Endothelial cell of umbilical vein (primary cell): ENCODE measurements around the gene OSTC. TPM values are rescaled to one million over a fixed set of nuclear protein-coding genes. Genes with fewer than 3 reads are reported as not detected.

ENCODE experiments used
- BruUV-seq: library from RNA; stranded (reverse); fragments of 400-500 nt; replicated peaks from 2 replicates; lab custom pipeline; 2021; lab: Mats Ljungman, UMichigan
- CTCF ChIA-PET: fragments of 300-600, 350-600 bp; sonication (Branson Sonifier 250); formaldehyde crosslinking; loops from one replicate; lab custom pipeline; 2021; ENCODE audit warnings: antibody characterized with exemption, inconsistent platforms; lab: Charles Lee
- POLR2A ChIA-PET: fragments of 300-600, 350-600 bp; sonication (Branson Sonifier 250); formaldehyde crosslinking; loops from one replicate; lab custom pipeline; 2021; ENCODE audit warnings: antibody characterized with exemption, inconsistent platforms; lab: Charles Lee
- DNase-seq: peaks from one replicate; pipeline ENCODE4 v3.0.0-alpha.2; 2011; ENCODE audit warnings: low read depth, low spot score
- FAIRE-seq: peaks from 2 replicates; lab custom pipeline; 2011; peaks lifted over from hg19 to GRCh38; lab: Jason Lieb, UNC
- H2AFZ ChIP-seq: 2 replicates; pipeline ENCODE4 v1.6.0; 2012; ENCODE audit warnings: low read depth, low read length, control low read depth, inconsistent platforms
- H3K27ac ChIP-seq: 2 replicates; pipeline ENCODE4 v1.5.1; 2011; ENCODE audit warnings: low read depth, mild to moderate bottlenecking, control low read depth, low read length, moderate library complexity; ENCODE audit not compliant: insufficient read depth
- H3K27me3 ChIP-seq, 2 experiments: 2 replicates each; pipeline versions ENCODE4 v1.6.0 to v1.6.1; 2011; ENCODE audit warnings: low read length in 2 of 2, mixed read lengths in 1 of 2; ENCODE audit not compliant: control insufficient read depth in 2 of 2, insufficient read depth in 2 of 2
- H3K36me3 ChIP-seq, 2 experiments: 2 replicates in 1 of 2; 3 replicates in 1 of 2; pipeline ENCODE4 v1.5.1; 2011; ENCODE audit warnings: low read length in 2 of 2, mild to moderate bottlenecking in 1 of 2, moderate library complexity in 1 of 2; ENCODE audit not compliant: control insufficient read depth in 2 of 2, insufficient read depth in 2 of 2; ENCODE audit errors: extremely low read depth in 1 of 2
- H3K4me1 ChIP-seq: 3 replicates; pipeline ENCODE4 v1.5.1; 2011; ENCODE audit warnings: mild to moderate bottlenecking, low read length; ENCODE audit not compliant: control insufficient read depth, insufficient read depth; ENCODE audit errors: extremely low read depth
- H3K4me2 ChIP-seq: 2 replicates; pipeline ENCODE4 v1.6.1; 2011; ENCODE audit warnings: low read length, control low read depth, mixed read lengths; ENCODE audit not compliant: insufficient read depth
- H3K4me3 ChIP-seq, 3 experiments: fragments of 200-600 bp in 1 of 3; sonication (generic), shearing (Covaris generic) in 1 of 3; replicated peaks in 1 of 3; 2 replicates each; pipeline ENCODE4 v1.5.1; 2011 to 2016; ENCODE audit warnings: control low read depth in 3 of 3, low read length in 3 of 3, mild to moderate bottlenecking in 2 of 3, inconsistent platforms in 1 of 3, low read depth in 1 of 3, moderate library complexity in 1 of 3; ENCODE audit not compliant: insufficient read depth in 1 of 3
- H3K79me2 ChIP-seq: 2 replicates; pipeline ENCODE4 v1.6.0; 2012; ENCODE audit warnings: low read length, inconsistent platforms; ENCODE audit not compliant: control insufficient read depth, insufficient read depth
- H3K9ac ChIP-seq: replicated peaks from 2 replicates; pipeline ENCODE3; 2011; ENCODE audit warnings: low read length, control low read depth; ENCODE audit not compliant: insufficient read depth; ENCODE audit errors: extremely low read depth
- H3K9me1 ChIP-seq: replicated peaks from 3 replicates; pipeline ENCODE4 v1.6.0; 2011; ENCODE audit warnings: mild to moderate bottlenecking, low read length; ENCODE audit not compliant: control insufficient read depth, insufficient read depth; ENCODE audit errors: extremely low read depth
- H3K9me3 ChIP-seq: replicated peaks from 2 replicates; pipeline ENCODE4 v1.5.1; 2012; ENCODE audit warnings: low read length, inconsistent platforms; ENCODE audit not compliant: control insufficient read depth, insufficient read depth
- H4K20me1 ChIP-seq: replicated peaks from 2 replicates; pipeline ENCODE3; 2011; ENCODE audit warnings: mild to moderate bottlenecking, low read length; ENCODE audit not compliant: control insufficient read depth, insufficient read depth; ENCODE audit errors: extremely low read depth
- CTCF ChIP-seq, 2 donors: IDR thresholded peaks; 1 replicate in 1 of 2; 2 replicates in 1 of 2; pipeline ENCODE4 v1.5.1; 2011; ENCODE audit warnings: low read length in 2 of 2, mild to moderate bottlenecking in 2 of 2, moderate library complexity in 2 of 2, control low read depth in 1 of 2, inconsistent platforms in 1 of 2, low read depth in 1 of 2; ENCODE audit not compliant: insufficient read depth in 1 of 2; ENCODE audit errors: extremely low read depth in 1 of 2
- EZH2 ChIP-seq: IDR thresholded peaks from 2 replicates; pipeline ENCODE4 v1.6.1; 2012; ENCODE audit warnings: borderline replicate concordance, low read depth, mild to moderate bottlenecking, moderate library complexity, low read length, inconsistent platforms; ENCODE audit not compliant: severe bottlenecking
- FOS ChIP-seq: IDR thresholded peaks from 2 replicates; pipeline ENCODE4 v1.6.1; 2011; ENCODE audit warnings: mild to moderate bottlenecking, low read length, moderate library complexity, borderline replicate concordance; ENCODE audit not compliant: insufficient read depth
- GATA2 ChIP-seq: IDR thresholded peaks from 2 replicates; pipeline ENCODE4 v1.7.0; 2011; ENCODE audit warnings: low read depth, mild to moderate bottlenecking, moderate library complexity, mixed read lengths, low read length; ENCODE audit not compliant: insufficient read length, insufficient read depth
- JUN ChIP-seq: IDR thresholded peaks from 2 replicates; pipeline ENCODE4 v1.6.1; 2011; ENCODE audit warnings: borderline replicate concordance, low read depth; ENCODE audit not compliant: insufficient read length, insufficient read depth
- MAX ChIP-seq: IDR thresholded peaks from 2 replicates; pipeline ENCODE4 v1.6.1; 2011; ENCODE audit not compliant: insufficient read depth, insufficient read length
- MYC ChIP-seq: IDR thresholded peaks from one replicate; pipeline ENCODE4 v1.6.1; 2011; ENCODE audit warnings: mild to moderate bottlenecking, low read depth, low read length
- POLR2A ChIP-seq: IDR thresholded peaks from 2 replicates; pipeline ENCODE4 v1.6.1; 2012; ENCODE audit warnings: low read depth, mild to moderate bottlenecking, control low read depth, low read length
- POLR2AphosphoS5 ChIP-seq: IDR thresholded peaks from 2 replicates; pipeline ENCODE4 v1.6.1; 2012; ENCODE audit warnings: low read depth, mild to moderate bottlenecking, control low read depth, low read length, moderate library complexity; ENCODE audit not compliant: insufficient read depth
- dilution Hi-C: fragments of 300-500 bp; cut with MboI; formaldehyde crosslinking; loops from one replicate; pipeline ENCODE4 v1.15.0; 2019; ENCODE audit warnings: low sequenced_read_pairs; ENCODE audit not compliant: extremely low pct_ligation_motif_present
- intact Hi-C: fragments of 100-400 bp; cut with micrococcal nuclease; formaldehyde crosslinking; loops from one replicate; pipeline ENCODE4 v1.10.0; 2022
- polyA plus RNA-seq, 4 experiments: library from polyadenylated mRNA; depleted of rRNA in 3 of 4; stranded (reverse) in 3 of 4; unstranded in 1 of 4; fragments of >200 nt; gene quantifications; 2 replicates each; pipeline versions ENCODE4 v1.2.1 to v1.2.3, GENCODE V29; 2011 to 2012; ENCODE audit warnings: missing spikeins in 1 of 4
- total RNA-seq: library from RNA; stranded (reverse); gene quantifications from 2 replicates; pipeline ENCODE4 v1.2.3, GENCODE V29; 2021

OSTC gene
- total and polyA plus RNA-seq, 2 donors (not counting 3 experiments of a cell fraction or from before 2014, with no cell fraction given), result 196 to 310 TPM

GRCh38 chr4:108714880-108715279 lies 64.5 kb downstream of the OSTC start:
- H3K9ac ChIP-seq, result no peak overlapping the region
- no peaks in the 10 kb centered on the region for H3K9me3 ChIP-seq
- no peak overlapping the region for H3K27ac ChIP-seq
- H3K9me1 ChIP-seq, result no peaks in the 10 kb centered on the region
- H3K36me3 ChIP-seq, result no peaks in the 10 kb centered on the region
- FAIRE-seq, result no peak
- dilution Hi-C loops, result no loop called here
- TF ChIP-seq JUN (no peak), EZH2 (no peak), POLR2A (no peak), MAX (no peak), FOS (no peak), POLR2AphosphoS5 (no peak), CTCF (IDR thresholded peaks at IDR 0.05; ENCODE audit: extremely low read depth in 1 of 2, insufficient read depth in 1 of 2, low read depth in 1 of 2, low read length in 2 of 2) (no peak), GATA2 (no peak), MYC (no peak)
- ChIA-PET CTCF (no interaction called here), POLR2A (no interaction called here)
- BruUV-seq, result no TSS peak
- H3K4me3 ChIP-seq, result no peak overlapping the region
- no peak overlapping the region for H3K4me2 ChIP-seq
- no peak for DNase-seq
- no peaks in the 10 kb centered on the region for H3K79me2 ChIP-seq
- H2AFZ ChIP-seq, result no peak overlapping the region
- no peaks in the 10 kb centered on the region for H3K27me3 ChIP-seq
- H3K4me1 ChIP-seq, result no peaks in the 10 kb centered on the region
- intact Hi-C loops, result no loop called here
- no peaks in the 10 kb centered on the region for H4K20me1 ChIP-seq
